GM18498 (cell line): ENCODE measurements around the gene RASGRP4.
A peak's percentile ranks its signal among the peaks of the same experiment; 100 is the strongest.

Experiments used
- ATAC-seq: cut with Tn5 transposase; IDR thresholded peaks from one replicate; pipeline ENCODE4 v1.9.1; 2021; ENCODE audit warnings: mild to moderate bottlenecking, moderate library complexity; ENCODE audit not compliant: unreplicated experiment

Gene RASGRP4

DNA sequence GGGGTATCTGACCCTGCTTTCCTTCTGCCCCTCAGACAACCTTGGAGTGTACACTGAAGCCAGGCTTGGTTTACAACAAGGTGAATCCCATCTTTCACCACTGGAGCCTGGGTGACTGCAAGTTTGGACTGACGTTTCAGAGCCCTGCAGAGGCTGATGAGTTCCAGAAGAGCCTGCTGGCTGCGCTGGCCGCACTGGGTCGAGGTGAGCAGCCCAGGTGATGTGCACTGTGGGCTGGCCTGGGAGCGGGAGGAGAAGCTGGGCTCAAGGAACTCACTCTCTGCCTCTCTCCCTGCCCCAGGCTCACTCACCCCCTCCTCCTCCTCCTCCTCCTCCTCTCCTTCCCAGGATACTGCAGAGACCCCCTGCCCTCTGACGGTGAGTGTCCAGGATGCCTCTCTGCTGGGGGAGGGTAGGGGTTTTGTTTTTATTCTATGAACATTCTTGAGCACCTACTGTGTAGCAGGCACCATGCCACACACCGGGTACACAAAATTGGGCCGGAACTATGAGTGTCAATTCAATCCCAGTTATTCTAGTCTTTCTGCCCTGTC lies 34.0 kb downstream of the RASGRP4 start:
- no peak for ATAC-seq

DNA sequence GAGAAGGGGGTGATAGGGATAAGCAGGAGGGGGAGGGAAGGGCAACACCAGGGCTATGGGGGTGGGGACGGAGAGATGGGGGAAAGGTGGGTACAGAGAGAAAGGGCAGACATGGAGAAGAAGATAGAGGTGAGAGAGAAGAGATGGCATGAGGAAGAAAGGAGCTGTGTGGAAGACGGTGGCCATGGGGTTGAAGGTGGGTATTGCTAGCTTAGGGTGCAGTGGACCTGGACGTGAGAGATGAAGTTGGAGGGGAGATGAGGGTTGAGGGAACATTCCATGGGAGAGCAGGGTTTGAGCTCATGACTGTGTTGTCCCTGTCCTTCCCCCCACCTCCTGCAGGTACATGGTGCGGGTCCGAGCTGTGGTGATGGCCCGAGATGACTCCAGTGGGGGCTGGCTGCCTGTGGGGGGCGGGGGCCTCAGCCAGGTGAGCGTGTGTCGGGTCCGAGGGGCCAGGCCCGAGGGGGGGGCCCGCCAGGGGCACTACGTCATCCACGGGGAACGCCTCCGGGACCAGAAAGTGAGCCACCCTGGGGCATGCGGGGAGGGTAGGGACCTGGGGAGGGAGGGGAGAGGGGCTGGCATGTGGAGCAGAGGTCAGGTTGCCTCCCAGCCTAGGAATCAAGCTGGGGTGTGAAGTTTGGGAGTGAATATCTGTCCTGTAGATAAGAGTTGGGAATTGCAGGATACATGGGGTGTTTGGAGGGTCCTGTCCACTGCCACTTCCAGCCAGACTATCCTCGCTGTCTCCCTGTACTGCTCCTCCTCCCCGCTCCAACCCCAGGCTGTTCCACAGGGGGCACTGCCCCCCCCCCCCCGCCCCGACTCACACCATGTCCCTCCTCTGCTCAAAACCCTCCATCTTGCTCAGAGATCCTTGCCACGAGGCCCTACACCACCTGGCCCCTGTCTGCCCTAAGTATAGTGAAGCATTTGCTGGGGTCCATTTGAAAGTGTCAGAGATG lies 35.8 kb downstream of the RASGRP4 start:
- ATAC-seq, result no peak

DNA sequence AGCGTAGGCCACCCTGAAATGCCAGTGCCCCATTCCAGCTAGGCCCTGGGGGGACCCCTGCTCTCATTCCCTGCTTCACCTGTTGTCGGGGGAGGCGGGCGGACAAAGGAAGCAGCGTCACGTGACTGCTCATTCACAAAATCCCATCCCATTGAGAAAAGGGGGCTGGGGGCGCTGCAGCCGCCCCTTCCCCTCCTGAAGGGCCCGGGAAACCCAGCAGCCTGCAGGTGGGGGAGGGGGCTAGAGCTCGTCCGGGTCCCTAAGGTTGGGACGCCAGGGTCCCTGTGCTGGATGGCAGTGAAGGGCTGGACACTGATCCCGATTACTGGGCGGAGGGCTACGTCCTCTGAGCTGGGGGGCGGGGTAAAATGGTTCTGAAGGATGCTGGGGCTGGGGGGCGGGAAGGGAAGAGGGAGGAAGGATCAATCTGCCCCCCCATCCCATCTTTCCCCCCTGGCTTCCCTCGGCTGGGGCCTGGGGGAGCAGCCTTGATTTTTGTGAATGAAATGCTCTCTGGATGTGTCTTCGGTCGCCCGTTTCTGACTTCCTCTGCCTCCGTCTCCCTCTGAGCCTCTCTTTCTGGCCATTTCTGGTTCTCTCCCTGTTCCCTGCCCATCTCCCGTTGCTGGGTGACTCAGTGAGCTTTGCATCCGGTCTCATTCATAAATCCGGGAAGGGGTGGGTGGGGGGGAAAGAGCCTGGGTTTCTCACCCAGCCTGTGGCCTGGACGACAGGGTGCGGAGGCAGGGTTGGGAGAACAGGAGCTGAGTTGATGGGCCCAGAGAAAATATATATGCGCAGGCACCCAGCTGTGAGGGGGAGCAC lies 36.7 kb downstream of the RASGRP4 start:
- ATAC-seq, result no peak

DNA sequence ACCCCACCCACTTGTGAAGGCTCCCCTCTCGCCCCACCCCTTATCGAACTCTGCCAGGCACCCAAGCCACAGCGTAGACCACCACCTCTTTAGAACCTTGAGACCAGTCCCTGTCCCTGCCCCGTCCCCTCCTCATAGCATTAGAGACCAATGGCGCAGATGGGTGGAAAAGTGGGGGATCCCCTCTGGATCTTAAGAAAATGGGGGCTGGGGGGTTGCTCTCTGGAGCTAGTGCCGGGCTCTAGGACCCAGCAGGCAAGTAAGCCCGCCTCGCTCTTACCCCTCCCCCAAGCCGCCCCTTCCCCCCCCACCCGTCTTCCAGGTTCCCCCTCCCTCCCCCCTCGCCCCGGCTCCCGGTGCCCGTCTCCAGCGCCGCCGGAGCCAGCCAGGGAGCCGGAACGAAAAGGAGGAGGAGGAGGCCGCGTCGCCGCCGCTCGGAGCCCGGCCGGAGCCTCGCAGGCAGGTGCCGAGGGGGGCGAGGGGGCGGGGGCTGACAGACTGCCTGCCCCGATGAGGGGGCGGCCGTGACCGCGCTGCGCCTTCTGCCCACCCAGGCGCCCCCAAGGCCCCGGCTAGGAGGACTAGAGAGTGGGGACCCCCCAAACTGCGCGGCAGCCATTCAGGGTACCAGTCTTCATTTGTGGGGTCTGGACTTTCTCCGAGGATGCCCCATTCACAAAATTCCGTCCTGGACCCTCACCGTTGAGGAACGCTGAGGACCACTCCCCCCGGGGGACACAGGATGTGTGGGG lies 37.5 kb downstream of the RASGRP4 start, which contains the start of gene SPRED3:
Gene SPRED3 (plus strand): TSS at position 349 of the 752 bp plus-strand sequence. CDS start 1,606 bp downstream, outside the sequence.
- no peak for ATAC-seq

DNA sequence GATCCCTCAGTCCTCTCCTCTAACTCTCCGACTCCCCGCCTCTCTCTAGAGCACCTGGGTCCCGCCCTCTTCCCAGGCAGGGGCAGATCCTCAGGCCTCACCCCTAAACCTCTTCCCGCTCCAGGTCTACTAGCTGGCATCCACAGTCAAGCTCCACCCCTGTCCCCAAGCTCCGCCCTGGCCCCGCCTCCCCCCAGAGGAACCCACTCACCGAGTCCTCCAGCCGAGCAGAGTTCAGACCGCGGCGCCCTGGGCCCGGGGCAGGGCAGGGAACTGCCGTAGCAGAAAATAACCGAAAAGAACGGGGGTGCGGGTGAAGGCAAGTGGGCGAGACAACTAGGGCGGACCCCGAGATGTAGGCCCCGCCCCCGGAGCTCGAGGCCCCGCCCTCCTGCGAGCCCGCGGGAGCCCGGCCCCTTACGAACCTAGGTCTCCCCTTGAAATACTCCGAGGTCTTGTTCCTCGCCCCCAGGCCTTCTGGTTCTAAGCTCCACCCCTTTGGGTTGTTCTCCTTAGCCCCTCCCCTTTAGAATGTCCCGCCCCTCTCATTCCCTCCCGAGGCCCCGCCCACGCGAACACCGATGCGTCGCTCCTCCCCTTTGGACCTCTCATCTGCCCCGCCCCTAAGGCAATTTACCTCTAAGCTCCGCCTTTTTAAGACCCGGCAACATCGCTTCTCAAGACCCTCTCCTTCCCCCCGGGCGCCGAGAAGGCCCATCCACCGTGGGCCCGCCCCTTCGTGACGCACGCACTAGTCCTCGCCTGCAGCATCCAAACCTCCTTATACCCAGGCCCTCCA lies 38.3 kb downstream of the RASGRP4 start, which contains the start of gene GGN:
Gene GGN (minus strand): TSS at position 485 of the 799 bp plus-strand sequence. CDS start 773 bp downstream, outside the sequence.
- ATAC-seq, result peak; percentile 49

DNA sequence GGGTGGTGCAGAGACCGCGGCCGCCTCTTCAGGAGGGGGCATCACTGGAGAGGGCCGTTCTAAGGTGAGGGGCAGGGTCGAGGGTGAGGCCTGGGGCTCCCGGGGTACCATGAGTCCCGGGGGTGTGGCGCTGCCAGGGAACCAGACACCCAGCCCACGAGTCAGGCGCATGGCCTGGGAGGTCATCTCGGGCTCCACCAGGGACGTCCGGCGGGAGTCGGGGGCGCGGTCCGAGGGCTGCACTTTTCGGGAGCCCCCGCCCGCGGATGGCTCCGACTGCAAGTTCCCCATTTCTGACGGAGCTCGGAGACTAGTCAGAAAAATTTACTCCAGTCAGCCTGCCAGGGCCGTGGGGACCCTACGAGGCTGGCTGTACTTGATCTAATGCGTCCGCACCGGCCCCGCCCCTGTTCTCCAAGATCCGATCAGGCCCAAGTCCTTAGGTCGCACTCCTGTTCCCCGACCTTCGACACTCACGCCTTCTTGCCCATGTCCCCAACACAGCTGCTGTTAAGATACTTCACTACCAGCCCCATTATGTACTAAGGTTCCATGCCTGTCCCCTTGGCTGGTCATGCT lies 39.0 kb downstream of the RASGRP4 start:
- no peak for ATAC-seq

DNA sequence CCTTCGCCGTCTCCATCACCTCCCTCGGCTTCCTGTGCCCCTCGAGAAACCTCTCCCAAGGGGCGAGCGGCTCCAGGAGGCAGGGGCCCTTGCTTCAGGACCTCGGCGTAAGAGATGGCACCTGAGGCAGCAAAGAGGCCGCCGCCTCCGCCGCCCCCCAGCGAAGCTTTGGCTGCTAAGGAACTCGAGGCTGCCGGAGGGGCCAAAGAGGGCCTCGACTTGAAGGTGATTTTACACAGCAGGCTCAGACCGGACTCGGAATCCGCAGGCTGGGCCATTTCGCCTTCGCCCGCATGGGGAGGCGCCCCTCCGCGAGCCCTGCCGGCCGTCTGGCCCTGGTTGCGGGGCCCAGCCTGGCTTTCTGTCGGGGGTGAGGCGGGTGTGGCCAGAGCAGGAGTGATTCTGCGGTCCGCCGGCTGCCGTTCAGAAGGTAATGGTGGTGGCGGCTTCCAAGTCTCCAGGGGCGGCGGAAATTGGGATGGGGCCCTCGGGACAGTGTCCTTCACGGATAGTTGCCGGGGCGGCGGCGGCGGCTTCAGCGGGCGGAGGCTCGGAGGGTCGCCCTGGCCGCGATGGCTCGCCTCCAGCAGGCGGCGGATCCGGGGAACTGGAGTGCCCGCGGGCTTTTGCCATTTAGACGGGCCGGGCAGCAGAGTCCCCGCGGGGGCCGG lies 39.6 kb downstream of the RASGRP4 start:
- ATAC-seq, result no peak

DNA sequence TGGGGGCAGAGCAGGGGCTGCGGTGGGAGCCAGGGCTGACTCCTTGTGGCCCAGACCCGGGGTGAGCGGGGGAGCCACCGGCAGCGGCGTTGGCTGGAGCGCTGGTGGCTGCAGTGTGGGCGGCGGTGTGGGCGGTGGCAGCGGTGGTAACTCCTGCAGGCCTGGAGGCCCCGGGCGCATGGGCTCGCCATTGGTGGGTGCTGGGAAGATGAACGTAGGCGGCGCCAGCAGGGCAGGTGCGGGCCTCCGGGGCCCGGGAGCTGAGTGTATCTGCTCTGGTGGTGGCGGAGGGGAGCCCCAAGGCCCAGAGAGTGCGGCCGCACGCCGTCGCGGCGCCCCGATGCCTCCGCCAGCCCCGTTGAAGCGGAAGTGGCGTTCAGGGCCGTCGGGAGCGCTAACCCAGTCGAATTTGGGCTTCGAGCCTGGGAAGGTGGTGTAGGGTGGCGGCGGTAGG lies 40.2 kb downstream of the RASGRP4 start:
- no peak for ATAC-seq

DNA sequence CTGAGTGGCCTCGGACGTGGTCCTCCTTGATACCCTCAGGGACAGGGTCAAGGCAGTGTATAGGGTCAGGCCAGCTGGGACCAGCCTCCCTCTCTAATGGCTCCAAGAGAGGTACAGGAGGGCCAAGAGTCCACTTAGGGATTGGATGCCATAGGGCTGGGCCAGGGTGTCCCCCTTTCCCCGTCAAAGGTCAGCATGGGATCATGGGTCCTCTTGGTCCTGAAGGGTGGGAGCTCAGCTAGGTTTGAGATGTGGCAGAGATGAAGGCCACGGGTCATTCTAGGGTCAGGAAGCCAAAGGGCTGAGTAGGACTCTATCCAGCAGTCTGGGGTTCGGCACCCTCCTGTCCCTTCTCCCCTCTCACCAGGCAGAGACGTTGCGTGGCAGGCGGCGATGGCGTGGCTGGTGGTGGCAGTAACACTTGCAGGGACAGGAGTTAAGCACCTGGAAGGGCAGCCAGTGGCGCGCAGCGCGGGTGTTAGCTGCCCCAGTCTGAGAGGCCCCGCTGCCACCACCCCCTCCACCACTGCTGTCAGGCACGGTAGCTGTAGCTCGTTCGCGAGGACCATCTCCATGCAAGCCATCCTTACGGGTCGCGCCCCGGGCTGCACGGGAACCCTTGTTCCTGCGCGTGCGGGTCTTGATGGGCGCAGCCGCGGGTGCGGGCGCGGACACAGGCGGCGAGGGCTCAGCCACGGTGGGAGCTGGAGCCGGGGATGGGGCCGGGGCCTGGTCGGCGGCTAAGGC lies 40.8 kb downstream of the RASGRP4 start:
- no peak for ATAC-seq

DNA sequence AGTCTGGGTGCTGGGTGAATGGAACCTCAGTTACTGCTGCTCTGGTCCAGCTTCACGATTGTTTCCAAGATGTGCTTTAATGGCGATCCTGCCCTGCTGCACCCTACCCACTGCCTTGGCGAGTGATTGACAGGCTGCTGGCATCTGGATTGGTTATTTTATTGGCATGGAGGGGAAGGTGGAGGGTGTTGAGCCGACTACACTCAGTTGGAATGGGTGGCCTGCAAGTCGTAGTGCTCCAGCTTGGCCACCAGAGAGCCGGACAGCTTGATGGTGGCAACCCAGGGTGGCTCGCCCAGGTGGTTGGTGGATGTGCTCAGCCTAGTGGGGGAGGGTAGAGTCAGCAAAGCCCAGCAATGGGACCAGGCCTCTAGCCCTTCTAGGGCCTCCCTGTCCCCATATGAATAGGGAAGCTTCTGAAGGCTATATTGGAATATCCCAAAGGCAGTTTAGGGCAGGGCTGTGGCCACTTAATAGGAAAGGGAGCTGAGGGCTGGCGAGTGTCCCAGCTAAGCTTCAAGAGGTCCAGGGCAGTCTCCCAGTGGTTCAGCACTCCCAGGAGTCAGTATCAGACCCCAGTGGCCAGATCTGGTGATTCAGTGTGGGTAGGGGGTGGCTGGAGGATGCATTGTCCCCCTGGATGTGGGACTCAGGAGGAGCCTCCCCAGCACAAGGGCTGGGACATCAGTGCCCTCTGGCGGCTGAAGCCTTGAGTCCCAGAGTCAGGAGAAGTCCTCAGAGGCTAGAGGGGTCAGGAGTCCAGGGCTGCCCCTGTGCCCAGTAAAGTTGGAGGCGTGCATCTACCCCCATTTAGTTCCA lies 41.6 kb downstream of the RASGRP4 start:
- no peak for ATAC-seq

DNA sequence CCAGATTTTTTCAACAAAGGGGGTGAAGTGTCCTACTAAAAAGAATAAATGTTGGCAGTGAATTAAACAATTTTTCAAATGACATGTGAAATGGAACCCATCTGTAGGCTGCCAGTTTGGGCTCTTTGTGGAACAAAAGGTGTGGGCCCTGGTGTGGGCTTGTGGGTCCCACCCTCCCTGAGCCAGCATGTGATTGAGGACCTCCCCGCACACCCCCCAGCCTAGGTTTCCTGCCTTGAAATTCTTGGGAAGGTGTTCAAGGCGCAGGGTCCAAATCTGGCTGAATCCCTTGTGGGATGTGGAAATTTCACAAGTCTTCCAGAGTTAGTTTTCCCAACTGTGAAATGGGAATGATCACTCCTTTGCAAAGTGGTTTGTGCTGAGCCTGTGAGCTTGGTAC lies 42.3 kb downstream of the RASGRP4 start:
- no peak for ATAC-seq

DNA sequence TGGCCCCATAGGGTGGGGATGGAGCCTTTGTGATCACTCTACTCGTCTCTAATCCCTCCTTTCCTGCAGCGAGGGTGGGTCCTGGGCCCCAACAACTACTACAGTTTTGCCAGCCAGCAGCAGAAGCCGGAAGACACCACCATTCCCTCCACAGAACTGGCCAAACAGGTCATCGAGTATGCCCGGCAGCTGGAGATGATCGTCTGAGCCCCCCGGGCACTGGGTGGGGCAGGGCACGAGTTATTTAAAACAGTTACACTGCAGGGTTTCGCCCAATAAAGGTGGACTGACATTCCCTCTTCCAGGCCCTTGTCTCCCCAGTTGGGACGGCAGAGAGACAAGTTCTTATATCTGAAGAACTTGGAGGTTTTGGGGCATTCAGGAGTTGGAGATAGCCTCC lies 42.8 kb downstream of the RASGRP4 start:
- ATAC-seq, result no peak

DNA sequence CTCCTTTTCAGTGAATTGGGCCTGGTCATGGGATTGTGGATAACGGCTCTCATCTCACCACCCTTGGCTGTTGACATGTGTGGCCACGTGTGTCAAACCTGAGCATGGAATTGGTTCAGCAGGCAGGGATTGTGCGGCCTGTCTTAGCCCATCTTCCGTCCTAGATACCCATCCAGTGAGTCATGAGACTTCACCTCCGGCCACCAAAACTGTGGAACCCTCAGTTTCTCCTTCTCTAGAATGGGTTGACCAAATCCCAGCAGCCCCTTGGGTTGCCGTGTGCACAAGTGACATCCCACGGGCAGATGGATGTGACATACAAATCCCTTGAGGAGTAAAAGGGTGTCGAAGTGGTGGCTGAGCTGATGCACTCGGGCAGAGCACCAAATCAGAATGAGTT lies 44.9 kb downstream of the RASGRP4 start:
- no peak for ATAC-seq

DNA sequence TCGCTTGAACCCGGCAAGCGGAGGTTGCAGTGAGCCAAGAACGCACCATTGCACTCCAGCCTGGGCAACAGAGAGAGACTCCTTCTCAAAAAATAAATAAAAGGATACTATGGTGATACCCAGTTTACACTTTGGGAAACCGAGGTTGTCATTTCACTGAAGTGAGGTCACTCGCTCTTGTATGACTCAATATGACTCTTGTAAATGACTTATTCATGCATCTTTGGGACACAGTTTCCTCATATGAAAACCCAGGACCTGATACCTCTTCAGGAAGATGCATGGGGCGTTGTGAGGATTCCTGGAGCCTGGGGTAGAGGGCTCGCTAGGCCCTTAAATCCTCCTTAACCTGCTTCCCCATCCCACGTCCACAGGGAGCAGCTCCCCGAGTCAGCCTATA lies 47.2 kb downstream of the RASGRP4 start:
- no peak for ATAC-seq

DNA sequence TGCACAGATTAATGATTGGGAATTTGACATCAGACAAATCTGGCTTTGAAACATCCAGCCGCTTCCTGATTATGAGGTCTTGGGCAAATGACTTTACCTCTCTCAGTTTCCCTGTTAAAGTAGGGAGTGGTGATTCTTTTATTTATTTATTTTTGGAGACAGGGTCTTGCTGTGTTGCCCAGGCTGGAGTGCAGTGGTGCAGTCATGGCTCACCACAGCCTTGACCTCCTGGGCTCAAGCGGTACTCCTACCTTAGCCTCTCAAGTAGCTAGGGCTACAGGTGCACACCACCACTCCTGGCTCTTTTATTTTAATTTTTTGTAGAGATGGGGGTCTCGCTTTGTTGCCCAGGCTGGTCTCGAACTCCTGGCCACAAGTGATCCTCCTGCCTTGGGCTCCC lies 49.0 kb downstream of the RASGRP4 start:
- no peak for ATAC-seq

DNA sequence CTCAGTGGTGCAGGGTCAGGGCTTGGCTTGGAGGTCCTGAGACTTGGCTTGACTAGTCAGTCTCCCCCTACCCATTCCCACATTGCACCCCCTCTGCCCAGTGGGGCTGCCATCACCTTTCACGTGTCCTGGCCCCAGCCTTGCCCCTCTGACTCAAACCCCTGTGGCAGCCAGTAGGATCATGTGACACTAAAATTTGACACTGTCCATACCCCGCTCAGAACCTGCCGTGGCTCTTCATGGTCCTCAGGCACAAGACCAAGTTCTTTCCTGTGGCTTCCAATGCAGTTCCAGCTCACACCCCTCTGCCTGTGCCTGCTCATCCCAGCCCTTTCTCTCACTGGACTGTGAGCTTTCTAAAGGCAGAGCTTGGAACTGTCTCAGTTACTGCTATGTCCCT lies 49.4 kb downstream of the RASGRP4 start:
- no peak for ATAC-seq

DNA sequence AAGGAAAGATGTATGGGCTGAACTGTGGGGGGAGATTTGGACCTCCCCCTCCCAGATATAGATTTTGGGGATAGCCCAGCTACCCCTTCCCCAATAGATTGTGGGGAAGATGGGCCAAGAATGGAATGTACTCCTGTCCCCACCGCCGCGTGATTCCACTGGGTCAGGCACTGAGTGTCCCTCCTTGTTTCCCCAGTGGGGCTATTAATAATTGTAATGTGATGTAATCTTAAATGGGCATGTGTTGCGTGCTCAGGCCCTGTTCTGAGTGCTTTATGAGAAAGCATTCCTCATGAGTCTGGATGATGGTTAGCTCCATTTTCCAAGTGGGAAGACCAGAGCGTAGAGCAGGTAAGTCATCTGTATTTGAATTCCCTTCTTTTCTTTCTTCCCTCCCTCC lies 50.3 kb downstream of the RASGRP4 start:
- no peak for ATAC-seq
